GM13977 (cell line): ENCODE data around the gene FIGN.

ENCODE experiments used
- DNase-seq: peaks from one replicate; pipeline ENCODE4 v3.0.0; 2012; ENCODE audit warnings: low spot score
- in situ Hi-C: fragments of 300-500 bp; cut with MboI; formaldehyde crosslinking; loops from one replicate; pipeline ENCODE4 v1.12.0; 2022; ENCODE audit warnings: low sequenced_read_pairs, low pct_unique_long_range_greater_than_20kb, mixed read lengths, inconsistent platforms; ENCODE audit not compliant: unreplicated experiment
- TF ChIP-seq, protein P1 (sequence below): IDR thresholded peaks from 2 replicates; pipeline ENCODE4 v1.5.1; 2012; ENCODE audit warnings: mild to moderate bottlenecking, control low read depth; ENCODE audit not compliant: insufficient read depth; ENCODE audit errors: extremely low read depth, missing control alignments

FIGN gene

DNA sequence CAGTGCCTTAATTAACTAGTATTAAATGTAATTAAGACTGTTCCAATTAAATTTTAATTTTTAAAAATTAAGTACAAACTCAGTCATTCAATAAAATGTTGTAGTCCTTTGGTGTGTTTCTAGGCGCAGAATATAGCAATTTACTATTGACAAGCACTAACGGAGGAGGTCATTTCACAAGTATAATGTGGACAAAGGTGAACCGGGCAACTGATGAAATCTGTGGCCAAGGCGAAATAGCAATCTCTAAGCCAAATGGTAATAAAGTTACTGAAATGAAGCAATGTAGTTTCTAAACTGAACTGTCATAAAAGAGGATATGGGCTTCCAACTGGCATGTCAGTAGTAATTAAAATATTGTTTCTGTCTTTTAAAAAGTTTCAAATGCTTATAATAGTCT is 27.5 kb downstream of the FIGN start:
- DNase-seq = no peak
- in situ Hi-C loops = no loop called here
- TF ChIP-seq, protein P1, sequence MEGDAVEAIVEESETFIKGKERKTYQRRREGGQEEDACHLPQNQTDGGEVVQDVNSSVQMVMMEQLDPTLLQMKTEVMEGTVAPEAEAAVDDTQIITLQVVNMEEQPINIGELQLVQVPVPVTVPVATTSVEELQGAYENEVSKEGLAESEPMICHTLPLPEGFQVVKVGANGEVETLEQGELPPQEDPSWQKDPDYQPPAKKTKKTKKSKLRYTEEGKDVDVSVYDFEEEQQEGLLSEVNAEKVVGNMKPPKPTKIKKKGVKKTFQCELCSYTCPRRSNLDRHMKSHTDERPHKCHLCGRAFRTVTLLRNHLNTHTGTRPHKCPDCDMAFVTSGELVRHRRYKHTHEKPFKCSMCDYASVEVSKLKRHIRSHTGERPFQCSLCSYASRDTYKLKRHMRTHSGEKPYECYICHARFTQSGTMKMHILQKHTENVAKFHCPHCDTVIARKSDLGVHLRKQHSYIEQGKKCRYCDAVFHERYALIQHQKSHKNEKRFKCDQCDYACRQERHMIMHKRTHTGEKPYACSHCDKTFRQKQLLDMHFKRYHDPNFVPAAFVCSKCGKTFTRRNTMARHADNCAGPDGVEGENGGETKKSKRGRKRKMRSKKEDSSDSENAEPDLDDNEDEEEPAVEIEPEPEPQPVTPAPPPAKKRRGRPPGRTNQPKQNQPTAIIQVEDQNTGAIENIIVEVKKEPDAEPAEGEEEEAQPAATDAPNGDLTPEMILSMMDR = no peak

DNA sequence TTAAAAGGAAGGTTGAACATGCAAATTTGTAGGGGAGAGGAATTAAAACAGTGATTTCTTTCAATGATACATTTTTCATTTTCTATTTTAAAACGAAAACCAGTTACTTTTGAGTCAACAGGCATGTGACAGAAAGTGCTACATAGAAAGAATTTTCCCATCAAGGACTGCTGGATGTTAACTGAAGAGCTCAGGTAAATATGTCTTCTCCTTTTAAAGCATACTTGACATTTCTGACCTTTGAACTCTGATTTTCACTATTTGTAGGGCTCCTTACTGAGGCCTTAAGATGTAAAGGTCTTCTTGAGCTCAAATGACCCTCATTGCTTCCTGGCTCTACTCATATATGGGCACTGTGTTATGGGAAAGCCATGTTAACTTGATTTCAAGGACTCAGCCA is 32.4 kb downstream of the FIGN start:
- in situ Hi-C loops = no loop called here
- no peak for DNase-seq
- TF ChIP-seq, protein P1 = no peak

DNA sequence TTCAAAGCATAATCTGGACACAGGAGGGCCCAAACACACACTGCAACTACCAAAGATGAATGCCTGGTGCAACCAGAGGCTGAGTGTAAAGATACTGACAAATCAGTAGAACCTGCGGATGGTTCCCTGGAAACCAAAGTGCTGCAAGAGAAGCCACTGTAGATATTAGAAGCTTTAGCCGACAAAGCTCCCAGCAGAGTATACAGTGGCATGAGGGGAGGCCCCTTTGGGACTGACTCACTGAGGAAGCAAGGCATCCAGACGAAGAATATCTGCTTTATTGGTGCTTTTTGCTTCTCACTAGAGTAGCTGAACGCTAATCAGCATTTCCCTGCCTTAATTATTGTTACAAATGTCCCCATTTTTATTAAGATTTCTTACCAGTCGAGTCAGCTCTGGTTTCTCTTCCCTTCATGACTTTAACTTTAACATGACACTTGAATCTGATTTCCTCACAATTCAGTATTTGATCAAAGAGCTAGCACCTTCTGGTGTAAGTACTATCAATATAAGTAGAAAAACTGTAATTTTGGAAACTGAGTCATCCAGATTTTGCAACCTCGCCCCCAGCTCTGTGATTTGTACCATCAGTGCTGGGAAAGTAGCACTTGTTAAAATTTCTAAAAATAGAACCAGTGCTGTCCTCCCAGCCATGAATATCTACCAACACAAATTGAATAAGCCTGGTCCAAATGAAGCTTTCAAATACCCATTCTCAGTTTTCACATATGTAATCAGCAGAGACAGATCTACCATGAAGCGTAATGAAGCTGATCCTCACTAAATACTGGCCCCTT is 34.2 kb downstream of the FIGN start:
- no peak for DNase-seq
- in situ Hi-C loops = no loop called here
- TF ChIP-seq, protein P1 = no peak

DNA sequence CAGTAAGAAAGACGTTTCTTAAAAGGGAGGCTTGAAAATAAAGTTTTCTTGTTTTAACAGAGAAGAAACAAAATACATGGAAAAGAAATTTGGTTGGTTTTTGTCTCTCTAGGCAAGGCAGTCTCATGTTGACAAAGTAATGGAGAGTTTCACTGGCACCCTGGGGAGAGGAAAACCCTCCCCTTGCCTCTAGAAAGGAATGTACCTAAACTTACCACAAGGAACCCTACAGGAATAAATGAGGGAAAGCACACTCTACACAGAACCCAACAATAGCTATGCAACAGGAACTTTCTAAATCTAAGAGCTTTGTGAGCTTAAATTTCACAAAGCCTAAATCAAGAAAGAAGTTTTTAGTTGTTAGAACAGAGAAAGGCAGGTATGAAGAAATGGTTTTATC is 37.0 kb downstream of the FIGN start:
- in situ Hi-C loops = no loop called here
- no peak for DNase-seq
- TF ChIP-seq, protein P1 = no peak

DNA sequence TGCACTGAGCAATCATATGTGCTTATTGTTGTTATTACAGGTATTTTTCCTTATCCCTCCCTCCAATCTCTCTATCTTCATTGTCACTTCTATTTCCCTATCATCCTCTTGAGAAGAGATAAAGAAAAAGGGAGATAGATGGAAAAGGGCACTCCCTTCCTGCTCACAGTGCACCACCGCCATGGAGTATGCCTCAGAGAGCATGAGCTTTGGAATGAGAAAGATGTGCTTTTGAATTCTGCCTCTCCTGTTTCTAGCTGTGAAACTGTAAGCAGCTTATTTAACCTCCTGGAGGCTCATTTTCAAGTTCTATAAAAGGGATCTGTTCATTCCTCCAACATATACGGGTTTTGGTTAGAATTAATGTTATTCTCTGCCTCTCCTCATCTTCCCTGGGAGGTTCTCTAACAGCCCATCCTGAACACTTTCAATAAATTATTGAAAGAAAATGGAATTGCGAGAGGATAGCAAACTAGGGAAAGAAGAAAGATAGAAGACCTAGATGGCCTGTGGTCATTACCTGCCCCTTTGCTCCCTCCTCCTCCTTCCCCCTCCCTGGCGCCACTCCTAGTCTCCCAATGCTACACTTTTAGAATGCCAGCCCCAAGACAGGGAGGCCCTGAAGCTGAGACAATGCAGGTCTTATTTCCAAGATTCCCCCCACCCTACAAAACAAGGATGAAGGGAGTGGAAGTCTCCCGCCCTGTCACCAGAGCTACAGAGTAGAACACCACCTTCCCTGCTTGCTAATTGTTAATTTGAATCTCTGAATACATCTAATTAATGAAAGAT is 37.8 kb downstream of the FIGN start:
- TF ChIP-seq, protein P1 = no peak
- no peak for DNase-seq
- in situ Hi-C loops = no loop called here

DNA sequence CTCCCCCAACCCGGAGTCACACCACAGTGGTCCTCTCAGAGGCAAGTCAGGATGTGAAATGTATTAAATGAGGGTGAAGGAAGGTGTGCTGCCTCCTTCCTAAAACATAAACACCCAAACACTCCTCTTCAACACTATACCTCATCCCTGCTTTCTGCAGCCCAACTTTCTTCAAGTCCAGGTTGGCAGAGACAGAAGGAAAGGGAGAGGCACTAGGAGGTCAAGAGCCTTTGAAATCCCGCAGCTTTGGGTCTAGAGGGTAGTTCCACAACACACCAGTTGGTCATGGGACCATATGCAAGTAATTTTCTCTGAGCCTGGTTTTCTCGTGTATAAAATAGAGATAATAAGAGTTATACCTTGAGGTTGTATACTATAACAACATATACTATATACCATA is 38.4 kb downstream of the FIGN start:
- in situ Hi-C loops = no loop called here
- TF ChIP-seq, protein P1 = no peak
- no peak for DNase-seq
